GM18502 (cell line): ENCODE measurements around the gene ODAD4.

Source experiments
- ATAC-seq: cut with Tn5 transposase; IDR thresholded peaks from one replicate; pipeline ENCODE4 v1.9.1; 2021; ENCODE audit warnings: mild to moderate bottlenecking; ENCODE audit not compliant: unreplicated experiment, poor library complexity

ODAD4 gene

DNA sequence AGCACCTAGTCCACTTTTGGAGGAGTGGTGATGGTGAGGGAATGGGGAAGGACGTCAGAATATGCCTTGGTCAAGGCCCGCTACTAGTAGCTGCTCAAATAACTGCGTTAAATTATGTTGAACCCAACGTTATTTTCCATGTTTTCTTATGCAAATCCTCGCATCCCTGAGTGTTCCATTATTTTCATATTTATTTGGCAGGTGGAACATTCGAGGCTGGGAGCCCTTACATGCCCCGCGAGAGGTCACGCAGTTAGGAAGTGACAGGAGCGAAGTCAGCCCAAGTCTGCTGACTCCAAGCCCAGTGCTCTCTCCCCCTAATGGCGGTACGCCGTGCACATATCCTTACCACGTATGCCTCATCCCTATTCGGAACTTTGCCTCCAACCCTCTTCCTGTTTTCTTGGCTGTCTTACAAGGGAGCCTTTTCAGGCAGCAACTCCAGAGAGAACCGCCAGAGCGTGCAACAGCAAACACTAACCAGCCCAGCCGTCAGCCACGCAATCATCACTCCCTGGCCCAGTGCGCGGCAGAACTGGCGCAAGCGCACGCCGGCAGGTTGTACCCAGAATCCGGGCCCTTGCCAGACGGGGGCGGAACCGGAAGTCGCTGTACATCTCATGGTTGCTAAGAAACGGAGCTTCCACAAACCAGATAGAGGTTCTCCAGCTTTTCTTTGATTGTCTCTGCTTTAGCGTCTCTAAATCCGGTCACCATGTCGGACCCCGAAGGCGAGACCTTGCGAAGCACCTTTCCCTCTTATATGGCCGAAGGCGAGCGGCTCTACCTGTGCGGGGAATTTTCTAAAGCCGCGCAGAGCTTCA lies at the start of gene ODAD4:
Gene ODAD4 (plus strand): TSS at position 609 of the 824 bp plus-strand sequence. CDS start 107 bp downstream, at position 716.
- peak; percentile 95 for ATAC-seq

DNA sequence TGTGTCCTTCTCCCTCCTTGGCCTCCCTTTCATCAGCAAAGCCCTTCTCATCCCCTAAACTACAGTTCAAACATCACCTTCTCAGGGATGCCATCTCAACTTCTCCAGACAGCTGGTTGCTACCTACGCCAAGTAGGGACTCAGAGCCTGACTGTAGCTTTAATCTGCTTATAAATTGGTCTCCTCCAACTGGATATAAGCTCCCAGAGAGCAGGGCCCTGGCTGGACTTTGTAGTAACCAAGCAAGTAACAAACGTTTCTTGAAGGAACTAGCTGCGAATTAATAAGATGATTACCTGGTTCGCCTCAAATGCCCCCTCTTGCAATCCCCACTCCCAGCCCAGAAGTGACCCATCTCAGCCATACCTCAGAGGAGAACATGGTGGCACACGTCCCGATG lies 47.7 kb upstream of the ODAD4 start:
- ATAC-seq = no peak

- ATAC-seq = no peak
Observed at GRCh38 chr17:41885733-41886132, 44.7 kb upstream of the ODAD4 start.

DNA sequence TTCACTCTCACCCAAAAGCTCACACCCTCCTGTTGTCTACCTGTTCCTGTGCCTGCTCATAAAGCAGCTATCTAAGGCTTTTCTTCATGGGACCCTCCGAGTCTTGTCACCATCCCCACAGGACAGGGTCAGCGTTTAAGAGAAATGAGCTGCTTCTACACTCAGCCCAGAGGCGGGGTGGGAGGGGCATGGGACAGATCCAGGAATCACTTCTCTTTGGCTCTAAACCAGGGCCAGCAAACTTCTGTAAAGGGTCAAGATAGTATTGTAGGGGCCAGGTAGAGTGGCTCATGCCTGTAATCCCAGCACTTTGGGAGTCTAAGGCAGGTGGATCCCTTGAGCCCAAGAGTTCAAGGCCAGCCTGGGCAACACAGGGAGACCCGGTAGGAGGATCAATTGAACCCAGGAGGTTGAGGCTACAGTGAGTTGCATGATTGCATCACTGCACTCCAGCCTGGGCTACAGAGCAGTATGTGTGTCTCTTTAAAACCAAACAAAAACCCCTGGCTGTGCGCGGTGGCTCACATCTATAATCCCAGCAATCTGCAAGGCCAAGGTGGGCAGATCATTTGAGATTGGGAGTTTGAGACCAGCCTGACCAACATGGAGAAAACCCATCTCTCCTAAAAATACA lies 42.0 kb upstream of the ODAD4 start:
- no peak for ATAC-seq

- no peak for ATAC-seq
Observed at GRCh38 chr17:41891135-41892020, 39.0 kb upstream of the ODAD4 start.

GRCh38 chr17:41892021-41892376 lies 38.4 kb upstream of the ODAD4 start:
- ATAC-seq = no peak

- no peak for ATAC-seq
Observed at GRCh38 chr17:41893384-41893783, 37.0 kb upstream of the ODAD4 start.

GRCh38 chr17:41894791-41895331 lies 35.6 kb upstream of the ODAD4 start:
- no peak for ATAC-seq

DNA sequence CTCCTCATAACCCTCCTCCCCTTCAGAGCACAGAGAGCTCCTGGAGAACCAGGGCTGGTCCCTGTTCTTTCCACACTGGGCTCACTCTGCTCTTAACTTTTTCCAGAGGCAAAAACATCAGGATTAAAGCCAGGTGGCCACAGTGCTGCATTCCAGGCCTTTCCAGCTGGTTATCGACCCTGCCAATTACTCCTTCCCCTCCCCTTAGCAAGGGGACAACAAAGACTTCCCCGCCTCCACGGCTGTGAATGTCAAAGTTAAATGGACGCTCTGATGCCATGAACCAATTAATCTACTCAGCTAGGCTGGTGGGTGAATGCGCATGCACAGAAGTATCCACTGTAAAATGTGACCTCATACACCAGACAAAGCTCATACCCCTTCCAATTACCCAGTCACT lies 34.8 kb upstream of the ODAD4 start:
- no peak for ATAC-seq

DNA sequence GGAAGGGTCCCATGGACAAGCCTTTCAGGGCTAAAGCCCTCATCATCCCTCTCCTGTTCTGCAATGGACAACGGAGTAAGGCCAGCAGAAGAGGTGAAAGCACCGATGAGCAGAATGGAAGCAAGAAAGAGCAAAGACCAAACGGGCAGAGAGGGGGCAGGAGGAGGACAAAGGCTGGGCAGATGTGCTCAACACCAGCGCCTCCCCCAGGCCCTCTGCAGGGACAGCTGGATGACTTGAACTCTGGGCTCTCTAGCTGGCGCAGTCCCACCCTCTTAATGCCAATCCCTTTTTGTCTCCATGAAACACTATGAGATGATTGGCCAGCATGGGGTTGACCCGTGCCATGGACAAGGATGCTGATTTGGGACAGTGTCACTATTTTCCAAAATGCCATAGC lies 33.7 kb upstream of the ODAD4 start:
- ATAC-seq = no peak

- ATAC-seq = no peak
Observed at GRCh38 chr17:41901646-41902045, 28.8 kb upstream of the ODAD4 start.

DNA sequence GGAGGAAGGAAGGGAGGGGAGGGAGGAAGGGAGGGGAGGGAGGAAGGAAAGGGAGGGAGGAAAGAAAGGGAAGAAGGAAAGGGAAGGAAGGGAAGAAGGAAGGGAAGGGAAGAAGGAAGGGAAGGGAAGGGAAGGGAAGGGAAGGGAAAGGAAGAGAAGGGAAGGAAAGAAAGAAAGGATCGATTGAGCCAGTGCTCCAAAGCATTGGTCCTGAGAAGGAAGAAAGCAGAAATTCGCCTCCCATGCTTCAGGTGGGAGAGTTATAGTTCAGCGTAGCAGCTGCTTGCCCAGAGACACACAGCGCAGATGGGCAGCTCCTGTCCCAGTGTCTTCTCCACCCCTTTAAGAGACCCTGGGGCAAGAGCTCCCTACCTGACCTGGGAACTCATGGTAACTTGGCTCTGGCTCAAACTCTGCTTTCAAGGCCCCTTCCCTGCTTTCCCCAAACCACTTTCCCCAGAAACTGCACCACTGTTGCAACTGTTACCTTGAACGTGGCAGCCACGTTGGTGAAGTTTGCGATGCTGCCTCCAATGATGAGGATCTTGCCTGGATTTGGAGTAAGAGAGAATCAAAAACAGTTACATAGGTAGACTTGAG lies 26.1 kb upstream of the ODAD4 start:
- ATAC-seq = no peak

GRCh38 chr17:41905172-41905571 lies 25.2 kb upstream of the ODAD4 start:
- no peak for ATAC-seq

DNA sequence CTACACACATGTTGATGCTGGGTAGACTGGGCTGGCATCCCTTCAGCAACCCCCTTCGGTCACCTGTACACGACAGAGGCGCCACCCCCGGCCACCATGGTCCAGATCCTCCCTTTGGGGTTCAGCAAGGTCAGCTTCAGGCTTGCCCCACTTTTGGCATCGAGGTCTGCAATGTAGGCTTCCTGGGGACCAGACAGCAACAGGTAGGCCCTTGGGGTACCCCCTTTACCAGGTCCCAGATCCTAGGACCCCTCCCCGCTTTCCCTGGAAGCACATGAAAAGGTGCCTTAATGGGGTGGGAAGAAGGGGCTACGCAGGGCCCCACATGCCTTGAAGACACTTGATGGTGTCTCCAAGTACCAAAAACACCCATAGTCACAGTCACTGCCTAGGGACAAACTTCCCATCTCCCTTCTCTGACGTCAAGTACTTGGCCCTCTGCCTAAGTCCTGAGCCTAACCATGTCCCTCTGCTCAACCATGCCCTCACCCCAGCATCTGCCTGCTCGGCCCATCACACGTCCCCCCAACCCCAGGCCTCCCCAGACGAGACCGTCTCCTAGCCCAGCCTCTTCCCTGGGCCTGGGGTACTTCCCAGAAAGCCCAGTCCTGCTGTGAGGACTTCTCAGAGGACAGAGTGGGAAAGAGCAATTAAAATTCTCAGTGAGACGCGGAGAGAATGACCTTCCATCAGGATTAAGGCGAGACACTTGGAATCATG lies 23.8 kb upstream of the ODAD4 start:
- ATAC-seq = no peak

GRCh38 chr17:41907185-41907556 lies 23.2 kb upstream of the ODAD4 start:
- ATAC-seq = no peak

GRCh38 chr17:41907633-41908539 lies 22.5 kb upstream of the ODAD4 start:
- ATAC-seq = no peak

GRCh38 chr17:41909088-41909487 lies 21.3 kb upstream of the ODAD4 start:
- ATAC-seq = no peak

GRCh38 chr17:41910701-41911391 lies 19.6 kb upstream of the ODAD4 start:
- ATAC-seq = no peak
